HepG2 (cell line): ENCODE data around the gene LRRC45. TPM values are rescaled to one million over a fixed set of nuclear protein-coding genes. Genes with fewer than 3 reads are reported as not detected.

Source experiments
- ATAC-seq: fragments of 200-7000 bp; cut with Tn5 transposase; 3 replicates; pipeline ENCODE4 v1.9.1; 2020; ENCODE audit warnings: mild to moderate bottlenecking, moderate library complexity
- BruUV-seq: library from RNA; stranded (reverse); fragments of 400-500 nt; replicated peaks from 2 replicates; lab custom pipeline; 2021; lab: Mats Ljungman, UMichigan
- CTCF ChIA-PET: fragments of 300-600 bp; formaldehyde crosslinking; extraction: SDS; loops from one replicate; lab custom pipeline; 2021; ENCODE audit warnings: low total read pairs, inconsistent platforms, low intra/inter-chr PET ratio; lab: Yijun Ruan, JAX
- POLR2A ChIA-PET: fragments of 350-600 bp; sonication (Branson Sonifier 250); formaldehyde crosslinking; loops from one replicate; lab custom pipeline; 2020; ENCODE audit warnings: antibody characterized with exemption, inconsistent platforms; lab: Yijun Ruan, JAX
- DNase-seq: peaks from one replicate; pipeline ENCODE4 v3.0.0-alpha.2; 2015; ENCODE audit warnings: low spot score
- FAIRE-seq: peaks from 3 replicates; lab custom pipeline; 2011; peaks lifted over from hg19 to GRCh38; lab: Jason Lieb, UNC
- H2AFZ ChIP-seq: one replicate; pipeline ENCODE4 v1.6.1; 2011; ENCODE audit warnings: low read length, inconsistent platforms
- H3K27ac ChIP-seq: fragments of 300-600 bp; 3 replicates; pipeline ENCODE4 v1.8.0; 2011; ENCODE audit warnings: mixed run types, mild to moderate bottlenecking, mixed read lengths, low read length, inconsistent platforms; ENCODE audit not compliant: insufficient read depth; ENCODE audit errors: extremely low read length
- H3K27me3 ChIP-seq, 2 experiments: fragments of 200-600 bp in 1 of 2; 2 replicates in 1 of 2; 3 replicates in 1 of 2; pipeline versions ENCODE4 v1.6.0 to v1.8.0; 2011; ENCODE audit warnings: low read length in 2 of 2, mild to moderate bottlenecking in 2 of 2, moderate library complexity in 2 of 2, inconsistent platforms in 1 of 2; ENCODE audit not compliant: insufficient read depth in 2 of 2, control insufficient read depth in 1 of 2
- H3K36me3 ChIP-seq, 2 experiments: fragments of 200-600 bp in 1 of 2; replicated peaks in 1 of 2; 2 replicates in 1 of 2; 3 replicates in 1 of 2; pipeline versions ENCODE4 v1.5.1 to v1.8.0; 2011; ENCODE audit warnings: low read length in 2 of 2, inconsistent platforms in 1 of 2; ENCODE audit not compliant: insufficient read depth in 2 of 2, control insufficient read depth in 1 of 2
- H3K4me1 ChIP-seq: 2 replicates; pipeline ENCODE4 v1.5.1; 2012; ENCODE audit warnings: low read length, inconsistent platforms; ENCODE audit not compliant: insufficient read depth
- H3K4me2 ChIP-seq: 2 replicates; pipeline ENCODE4 v1.6.0; 2011; ENCODE audit warnings: low read depth, low read length, inconsistent platforms
- H3K4me3 ChIP-seq, 3 experiments: fragments of 200-600 bp in 1 of 3; sonication (generic), shearing (Covaris generic) in 1 of 3; replicated peaks in 1 of 3; 2 replicates each; pipeline ENCODE4 v1.5.1; 2011 to 2016; ENCODE audit warnings: low read length in 3 of 3, inconsistent platforms in 2 of 3, low read depth in 2 of 3, mild to moderate bottlenecking in 2 of 3, control low read depth in 1 of 3, mixed read lengths in 1 of 3; ENCODE audit not compliant: insufficient read depth in 1 of 3
- H3K79me2 ChIP-seq: one replicate; pipeline ENCODE4 v1.6.1; 2011; ENCODE audit warnings: low read length, inconsistent platforms; ENCODE audit not compliant: insufficient read depth
- H3K9ac ChIP-seq: 2 replicates; pipeline ENCODE4 v1.6.0; 2011; ENCODE audit warnings: mild to moderate bottlenecking, low read depth, low read length, inconsistent platforms; ENCODE audit not compliant: insufficient read depth
- H3K9me3 ChIP-seq: 2 replicates; pipeline ENCODE4 v1.5.1; 2012; ENCODE audit warnings: mild to moderate bottlenecking, low read length
- H4K20me1 ChIP-seq: 2 replicates; pipeline ENCODE4 v1.6.0; 2011; ENCODE audit warnings: inconsistent platforms, mild to moderate bottlenecking, low read length, moderate library complexity; ENCODE audit not compliant: insufficient read depth
- CCAR2 ChIP-seq: fragments of 200-400 bp; formaldehyde crosslinking; optimal IDR thresholded peaks from 2 replicates; pipeline ENCODE3; 2018; ENCODE audit warnings: low read depth, mild to moderate bottlenecking, low read length, moderate library complexity
- GABPB1 ChIP-seq: IDR thresholded peaks from 2 replicates; pipeline ENCODE4 v1.6.1; 2016; ENCODE audit warnings: mild to moderate bottlenecking, missing genetic modification reagents, moderate library complexity, missing compliant biosample characterization
- NRL ChIP-seq: sonication (generic); formaldehyde crosslinking; IDR thresholded peaks from 2 replicates; pipeline ENCODE4 v1.5.0; 2020; ENCODE audit warnings: missing genetic modification reagents, mild to moderate bottlenecking, moderate library complexity, borderline replicate concordance
- ZNF616 ChIP-seq: sonication (generic); formaldehyde crosslinking; IDR thresholded peaks from 2 replicates; pipeline ENCODE4 v1.5.0; 2020; ENCODE audit warnings: low read depth, mild to moderate bottlenecking, missing genetic modification reagents
- ZNF792 ChIP-seq: IDR thresholded peaks from 2 replicates; pipeline ENCODE4 v1.6.1; 2016
- WGBS: methylation state at CpG from one replicate; pipeline ENCODE4 v1.1.6; 2017; ENCODE audit warnings: low lambda C conversion rate; 5-methylcytosine and 5-hydroxymethylcytosine counted together
- in situ Hi-C: cut with HindIII; loops from 2 replicates; pipeline ENCODE4 v1.10.0; 2017; ENCODE audit warnings: low pct_unique_long_range_greater_than_20kb; ENCODE audit not compliant: extremely low pct_ligation_motif_present
- intact Hi-C: fragments of 100-400 bp; cut with micrococcal nuclease; formaldehyde crosslinking; loops from one replicate; pipeline ENCODE4 v1.10.0; 2022; ENCODE audit not compliant: unreplicated experiment
- polyA plus RNA-seq, 8 experiments: library from polyadenylated mRNA; depleted of rRNA in 3 of 8; stranded (reverse) in 7 of 8; unstranded in 1 of 8; fragments of >200 nt; fragmentation: Illumina TruSeq in 4 of 8; extraction: Trizol in 4 of 8; gene quantifications; 2 replicates each; pipeline versions ENCODE4 v1.2.1 to v1.2.3, GENCODE V29; 2011 to 2016; ENCODE audit warnings: low read depth in 4 of 8, missing spikeins in 1 of 8, mixed read lengths in 1 of 8; ENCODE audit not compliant: insufficient read depth in 1 of 8
- total RNA-seq, 5 experiments: library from RNA; depleted of rRNA; stranded (reverse); fragments of >200 nt; fragmentation: Illumina TruSeq; extraction: Trizol; gene quantifications; 2 replicates each; pipeline ENCODE4 v1.2.3, GENCODE V29; 2016; ENCODE audit warnings: low read depth in 1 of 5
- TF ChIP-seq, protein P1 (sequence below): fragments of 450-650 bp; IDR thresholded peaks from 2 replicates; pipeline ENCODE4 v1.6.1; 2016
- TF ChIP-seq, protein P2 (sequence below): sonication (generic); formaldehyde crosslinking; IDR thresholded peaks from 2 replicates; pipeline ENCODE4 v1.4.0; 2020; ENCODE audit warnings: missing genetic modification reagents, borderline replicate concordance
- TF ChIP-seq, protein P3 (sequence below): sonication (generic); formaldehyde crosslinking; IDR thresholded peaks from 2 replicates; pipeline ENCODE4 v1.9.0; 2022; ENCODE audit warnings: missing genetic modification reagents, mild to moderate bottlenecking, borderline replicate concordance
- TF ChIP-seq, protein P4 (sequence below): sonication (generic); formaldehyde crosslinking; IDR thresholded peaks from 2 replicates; pipeline ENCODE4 v1.5.1; 2020; ENCODE audit warnings: mild to moderate bottlenecking, missing genetic modification reagents, moderate library complexity

Gene LRRC45
- total and polyA plus RNA-seq, 2 of the 13 experiments (the other 11 are each of a cell fraction or from before 2014, with no cell fraction given) = 11.6 to 48.1 TPM

DNA sequence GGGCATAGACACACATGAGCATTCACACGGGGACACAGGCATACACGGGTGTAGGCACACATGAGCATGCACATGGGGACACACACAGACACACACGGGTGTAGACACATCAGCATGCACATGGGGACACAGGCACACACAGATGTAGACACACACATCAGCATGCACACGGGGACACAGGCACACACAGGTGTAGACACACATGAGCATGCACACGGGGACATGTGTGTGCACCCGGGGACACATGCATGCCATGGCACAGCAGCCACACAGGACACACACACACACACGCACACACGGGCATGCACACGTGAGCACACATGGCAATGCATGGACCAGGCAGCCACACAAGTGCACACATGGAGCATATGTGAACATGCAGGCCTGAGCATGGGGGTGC lies 19.5 kb downstream of the LRRC45 start (continued):
- TF ChIP-seq, protein P1, sequence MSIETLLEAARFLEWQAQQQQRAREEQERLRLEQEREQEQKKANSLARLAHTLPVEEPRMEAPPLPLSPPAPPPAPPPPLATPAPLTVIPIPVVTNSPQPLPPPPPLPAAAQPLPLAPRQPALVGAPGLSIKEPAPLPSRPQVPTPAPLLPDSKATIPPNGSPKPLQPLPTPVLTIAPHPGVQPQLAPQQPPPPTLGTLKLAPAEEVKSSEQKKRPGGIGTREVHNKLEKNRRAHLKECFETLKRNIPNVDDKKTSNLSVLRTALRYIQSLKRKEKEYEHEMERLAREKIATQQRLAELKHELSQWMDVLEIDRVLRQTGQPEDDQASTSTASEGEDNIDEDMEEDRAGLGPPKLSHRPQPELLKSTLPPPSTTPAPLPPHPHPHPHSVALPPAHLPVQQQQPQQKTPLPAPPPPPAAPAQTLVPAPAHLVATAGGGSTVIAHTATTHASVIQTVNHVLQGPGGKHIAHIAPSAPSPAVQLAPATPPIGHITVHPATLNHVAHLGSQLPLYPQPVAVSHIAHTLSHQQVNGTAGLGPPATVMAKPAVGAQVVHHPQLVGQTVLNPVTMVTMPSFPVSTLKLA = peak; percentile 82
- 0 out of 2 replicates have a peak, but pooled peaks have one; percentile 26 for TF ChIP-seq NRL (CRISPR knock-in tag)

DNA sequence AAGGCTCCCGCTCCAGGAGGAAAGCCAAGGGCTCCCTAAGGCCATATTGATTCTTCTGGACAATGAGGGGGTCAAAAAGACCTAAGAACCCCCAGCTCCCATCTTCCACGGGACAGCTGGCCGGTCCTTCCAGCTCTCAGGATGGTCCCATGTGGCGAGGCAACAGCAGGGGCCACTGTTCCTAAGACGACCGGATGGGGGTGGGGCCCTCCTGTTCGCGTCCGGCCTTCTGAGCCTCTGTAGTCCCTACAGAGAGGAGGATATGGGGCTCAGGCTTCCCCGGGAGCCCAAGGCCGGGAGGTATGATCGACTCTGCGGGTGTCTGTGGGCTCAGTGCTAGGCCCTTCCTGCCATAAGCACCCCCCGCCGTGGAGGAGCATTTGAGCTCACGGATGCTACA lies 20.4 kb downstream of the LRRC45 start:
- H3K27ac ChIP-seq = no peak overlapping the region
- peaks cover 51% of the 10 kb centered on the region for H3K4me1 ChIP-seq
- intact Hi-C loops = no loop called here
- H4K20me1 ChIP-seq = no peaks in the 10 kb centered on the region
- no TSS peak for BruUV-seq
- DNase-seq (no peak), ATAC-seq (peak; percentile 58), FAIRE-seq (no peak)
- no peak overlapping the region for H2AFZ ChIP-seq
- CTCF ChIA-PET = no interaction called here
- no peak overlapping the region for H3K4me3 ChIP-seq
- in situ Hi-C loops = no loop called here
- no peak overlapping the region for H3K4me2 ChIP-seq
- H3K9ac ChIP-seq = no peak overlapping the region
- H3K36me3 ChIP-seq = peaks cover 3 to 16% of the 10 kb centered on the region in 2 experiments; a peak in 3 of 5 replicates
- POLR2A ChIA-PET = interaction anchor here (0.8 to 2.6 kb wide), 4 partner anchors 8 to 107 kb away, joined by 3 to 12 read pairs (median 3); partner anchors contain the start of genes GPS1, PYCR1 and RFNG
- no peaks in the 10 kb centered on the region for H3K27me3 ChIP-seq
- WGBS = 65% methylated on average over 15 of the region's 16 CpGs
- H3K79me2 ChIP-seq = no peaks in the 10 kb centered on the region
- H3K9me3 ChIP-seq = no peaks in the 10 kb centered on the region
- no peak for TF ChIP-seq ZNF616 (CRISPR knock-in tag)
- TF ChIP-seq, protein P2, sequence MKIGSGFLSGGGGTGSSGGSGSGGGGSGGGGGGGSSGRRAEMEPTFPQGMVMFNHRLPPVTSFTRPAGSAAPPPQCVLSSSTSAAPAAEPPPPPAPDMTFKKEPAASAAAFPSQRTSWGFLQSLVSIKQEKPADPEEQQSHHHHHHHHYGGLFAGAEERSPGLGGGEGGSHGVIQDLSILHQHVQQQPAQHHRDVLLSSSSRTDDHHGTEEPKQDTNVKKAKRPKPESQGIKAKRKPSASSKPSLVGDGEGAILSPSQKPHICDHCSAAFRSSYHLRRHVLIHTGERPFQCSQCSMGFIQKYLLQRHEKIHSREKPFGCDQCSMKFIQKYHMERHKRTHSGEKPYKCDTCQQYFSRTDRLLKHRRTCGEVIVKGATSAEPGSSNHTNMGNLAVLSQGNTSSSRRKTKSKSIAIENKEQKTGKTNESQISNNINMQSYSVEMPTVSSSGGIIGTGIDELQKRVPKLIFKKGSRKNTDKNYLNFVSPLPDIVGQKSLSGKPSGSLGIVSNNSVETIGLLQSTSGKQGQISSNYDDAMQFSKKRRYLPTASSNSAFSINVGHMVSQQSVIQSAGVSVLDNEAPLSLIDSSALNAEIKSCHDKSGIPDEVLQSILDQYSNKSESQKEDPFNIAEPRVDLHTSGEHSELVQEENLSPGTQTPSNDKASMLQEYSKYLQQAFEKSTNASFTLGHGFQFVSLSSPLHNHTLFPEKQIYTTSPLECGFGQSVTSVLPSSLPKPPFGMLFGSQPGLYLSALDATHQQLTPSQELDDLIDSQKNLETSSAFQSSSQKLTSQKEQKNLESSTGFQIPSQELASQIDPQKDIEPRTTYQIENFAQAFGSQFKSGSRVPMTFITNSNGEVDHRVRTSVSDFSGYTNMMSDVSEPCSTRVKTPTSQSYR = peak; percentile 51; the same call in 1 of the 2 replicates
- TF ChIP-seq, protein P3, sequence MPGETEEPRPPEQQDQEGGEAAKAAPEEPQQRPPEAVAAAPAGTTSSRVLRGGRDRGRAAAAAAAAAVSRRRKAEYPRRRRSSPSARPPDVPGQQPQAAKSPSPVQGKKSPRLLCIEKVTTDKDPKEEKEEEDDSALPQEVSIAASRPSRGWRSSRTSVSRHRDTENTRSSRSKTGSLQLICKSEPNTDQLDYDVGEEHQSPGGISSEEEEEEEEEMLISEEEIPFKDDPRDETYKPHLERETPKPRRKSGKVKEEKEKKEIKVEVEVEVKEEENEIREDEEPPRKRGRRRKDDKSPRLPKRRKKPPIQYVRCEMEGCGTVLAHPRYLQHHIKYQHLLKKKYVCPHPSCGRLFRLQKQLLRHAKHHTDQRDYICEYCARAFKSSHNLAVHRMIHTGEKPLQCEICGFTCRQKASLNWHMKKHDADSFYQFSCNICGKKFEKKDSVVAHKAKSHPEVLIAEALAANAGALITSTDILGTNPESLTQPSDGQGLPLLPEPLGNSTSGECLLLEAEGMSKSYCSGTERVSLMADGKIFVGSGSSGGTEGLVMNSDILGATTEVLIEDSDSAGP (CRISPR knock-in tag) = peak; percentile 38; the same call in 1 of the 2 replicates
- TF ChIP-seq CCAR2 = no peak
- TF ChIP-seq ZNF792 (CRISPR knock-in tag) = no peak
- peak; percentile 15; the same call in 1 of the 2 replicates for TF ChIP-seq GABPB1
- TF ChIP-seq, protein P4, sequence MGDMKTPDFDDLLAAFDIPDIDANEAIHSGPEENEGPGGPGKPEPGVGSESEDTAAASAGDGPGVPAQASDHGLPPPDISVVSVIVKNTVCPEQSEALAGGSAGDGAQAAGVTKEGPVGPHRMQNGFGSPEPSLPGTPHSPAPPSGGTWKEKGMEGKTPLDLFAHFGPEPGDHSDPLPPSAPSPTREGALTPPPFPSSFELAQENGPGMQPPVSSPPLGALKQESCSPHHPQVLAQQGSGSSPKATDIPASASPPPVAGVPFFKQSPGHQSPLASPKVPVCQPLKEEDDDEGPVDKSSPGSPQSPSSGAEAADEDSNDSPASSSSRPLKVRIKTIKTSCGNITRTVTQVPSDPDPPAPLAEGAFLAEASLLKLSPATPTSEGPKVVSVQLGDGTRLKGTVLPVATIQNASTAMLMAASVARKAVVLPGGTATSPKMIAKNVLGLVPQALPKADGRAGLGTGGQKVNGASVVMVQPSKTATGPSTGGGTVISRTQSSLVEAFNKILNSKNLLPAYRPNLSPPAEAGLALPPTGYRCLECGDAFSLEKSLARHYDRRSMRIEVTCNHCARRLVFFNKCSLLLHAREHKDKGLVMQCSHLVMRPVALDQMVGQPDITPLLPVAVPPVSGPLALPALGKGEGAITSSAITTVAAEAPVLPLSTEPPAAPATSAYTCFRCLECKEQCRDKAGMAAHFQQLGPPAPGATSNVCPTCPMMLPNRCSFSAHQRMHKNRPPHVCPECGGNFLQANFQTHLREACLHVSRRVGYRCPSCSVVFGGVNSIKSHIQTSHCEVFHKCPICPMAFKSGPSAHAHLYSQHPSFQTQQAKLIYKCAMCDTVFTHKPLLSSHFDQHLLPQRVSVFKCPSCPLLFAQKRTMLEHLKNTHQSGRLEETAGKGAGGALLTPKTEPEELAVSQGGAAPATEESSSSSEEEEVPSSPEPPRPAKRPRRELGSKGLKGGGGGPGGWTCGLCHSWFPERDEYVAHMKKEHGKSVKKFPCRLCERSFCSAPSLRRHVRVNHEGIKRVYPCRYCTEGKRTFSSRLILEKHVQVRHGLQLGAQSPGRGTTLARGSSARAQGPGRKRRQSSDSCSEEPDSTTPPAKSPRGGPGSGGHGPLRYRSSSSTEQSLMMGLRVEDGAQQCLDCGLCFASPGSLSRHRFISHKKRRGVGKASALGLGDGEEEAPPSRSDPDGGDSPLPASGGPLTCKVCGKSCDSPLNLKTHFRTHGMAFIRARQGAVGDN (CRISPR knock-in tag) = peak; percentile 41
